Mesenchymal stem cell (in vitro differentiated cells and primary cell): ENCODE measurements around the gene SP6.
A peak's percentile ranks its signal among the peaks of the same experiment; 100 is the strongest.

Experiments
- DNase-seq: peaks from one replicate; pipeline ENCODE4 v3.0.0-alpha.2; 2013
- H2AFZ ChIP-seq: one replicate; pipeline ENCODE4 v1.6.1; 2013; ENCODE audit warnings: low read depth, mild to moderate bottlenecking, control low read depth, inconsistent platforms, low read length, moderate library complexity
- H2AK5ac ChIP-seq: 2 replicates; pipeline ENCODE4 v1.6.1; 2013; ENCODE audit warnings: low read length, moderate library complexity, mild to moderate bottlenecking, inconsistent platforms; ENCODE audit not compliant: severe bottlenecking
- H2BK120ac ChIP-seq: one replicate; pipeline ENCODE4 v1.6.1; 2013; ENCODE audit warnings: low read depth, mild to moderate bottlenecking, inconsistent platforms, low read length, moderate library complexity
- H2BK12ac ChIP-seq, 2 experiments: one replicate each; pipeline ENCODE4 v1.6.1; 2013; ENCODE audit warnings: inconsistent platforms in 2 of 2, low read length in 2 of 2, mild to moderate bottlenecking in 2 of 2, moderate library complexity in 2 of 2, control low read depth in 1 of 2
- H2BK15ac ChIP-seq: one replicate; pipeline ENCODE4 v1.6.1; 2013; ENCODE audit warnings: mild to moderate bottlenecking, low read depth, inconsistent platforms; ENCODE audit not compliant: poor library complexity, severe bottlenecking
- H2BK5ac ChIP-seq: 2 replicates; pipeline ENCODE4 v1.6.1; 2013; ENCODE audit warnings: low read depth, mild to moderate bottlenecking, low read length, control low read depth, inconsistent platforms; ENCODE audit not compliant: poor library complexity, severe bottlenecking
- H3K14ac ChIP-seq, 2 experiments: one replicate each; pipeline ENCODE4 v1.6.1; 2013; ENCODE audit warnings: inconsistent platforms in 2 of 2, low read length in 2 of 2, control low read depth in 1 of 2, mild to moderate bottlenecking in 1 of 2, moderate library complexity in 1 of 2
- H3K18ac ChIP-seq, 2 experiments: one replicate each; pipeline ENCODE4 v1.6.1; 2013; ENCODE audit warnings: inconsistent platforms in 2 of 2, low read length in 2 of 2, control low read depth in 1 of 2, low read depth in 1 of 2, mild to moderate bottlenecking in 1 of 2
- H3K23ac ChIP-seq, 2 experiments: one replicate each; pipeline ENCODE4 v1.6.1; 2013; ENCODE audit warnings: inconsistent platforms in 2 of 2, low read length in 2 of 2, mild to moderate bottlenecking in 2 of 2, moderate library complexity in 2 of 2, control low read depth in 1 of 2
- H3K27ac ChIP-seq: 2 replicates; pipeline ENCODE4 v1.5.1; 2013; ENCODE audit warnings: mild to moderate bottlenecking, moderate library complexity, low read length, control low read depth, inconsistent platforms; ENCODE audit not compliant: poor library complexity, severe bottlenecking
- H3K27me3 ChIP-seq, 2 experiments: 2 replicates each; pipeline versions ENCODE4 v1.6.1 to v1.7.0; 2013; ENCODE audit warnings: low read length in 2 of 2, mild to moderate bottlenecking in 2 of 2, moderate library complexity in 2 of 2, control low read depth in 1 of 2, inconsistent platforms in 1 of 2; ENCODE audit not compliant: control insufficient read depth in 1 of 2, insufficient read depth in 1 of 2
- H3K36me3 ChIP-seq, 2 experiments: 2 replicates each; pipeline versions ENCODE4 v1.6.1 to v1.7.0; 2013; ENCODE audit warnings: low read length in 2 of 2, control low read depth in 1 of 2, inconsistent platforms in 1 of 2, low read depth in 1 of 2, mild to moderate bottlenecking in 1 of 2; ENCODE audit not compliant: insufficient read depth in 2 of 2, control insufficient read depth in 1 of 2
- H3K4ac ChIP-seq, 2 experiments: one replicate each; pipeline ENCODE4 v1.6.1; 2013; ENCODE audit warnings: inconsistent platforms in 2 of 2, low read length in 2 of 2, mild to moderate bottlenecking in 2 of 2, moderate library complexity in 2 of 2, control low read depth in 1 of 2, low read depth in 1 of 2
- H3K4me1 ChIP-seq: 2 replicates; pipeline ENCODE4 v1.6.1; 2013; ENCODE audit warnings: low read depth, low read length, control low read depth; ENCODE audit not compliant: control insufficient read depth, insufficient read depth
- H3K4me2 ChIP-seq: 2 replicates; pipeline ENCODE4 v1.6.1; 2013; ENCODE audit warnings: low read length, mild to moderate bottlenecking, inconsistent platforms; ENCODE audit not compliant: poor library complexity, severe bottlenecking
- H3K4me3 ChIP-seq, 2 experiments: 2 replicates each; pipeline versions ENCODE4 v1.5.1 to v1.7.0; 2013; ENCODE audit warnings: low read length in 2 of 2, mild to moderate bottlenecking in 2 of 2, control low read depth in 1 of 2, low read depth in 1 of 2; ENCODE audit not compliant: insufficient read depth in 1 of 2
- H3K79me1 ChIP-seq: replicated peaks from 2 replicates; pipeline ENCODE4 v1.6.1; 2013; ENCODE audit warnings: mild to moderate bottlenecking, control low read depth, low read length, inconsistent platforms; ENCODE audit not compliant: poor library complexity, severe bottlenecking
- H3K9ac ChIP-seq: 2 replicates; pipeline ENCODE4 v1.7.0; 2013; ENCODE audit warnings: mild to moderate bottlenecking, low read length, moderate library complexity
- H3K9me3 ChIP-seq: 2 replicates; pipeline ENCODE4 v1.7.0; 2013; ENCODE audit warnings: mild to moderate bottlenecking, low read length; ENCODE audit not compliant: control insufficient read depth
- H4K8ac ChIP-seq: one replicate; pipeline ENCODE4 v1.6.1; 2013; ENCODE audit warnings: inconsistent platforms, mild to moderate bottlenecking, low read length, moderate library complexity
- H4K91ac ChIP-seq: one replicate; pipeline ENCODE4 v1.6.1; 2013; ENCODE audit warnings: mild to moderate bottlenecking, low read length, inconsistent platforms
- WGBS: methylation state at CpG from one replicate; pipeline ENCODE4 v1.1.7; 2013; ENCODE audit warnings: mixed read lengths; 5-methylcytosine and 5-hydroxymethylcytosine counted together

SP6 gene

GRCh38 chr17:47843391-47843730 lies 7.6 kb downstream of the SP6 start:
- H3K14ac ChIP-seq, result no peak overlapping the region
- H3K27ac ChIP-seq, result no peak overlapping the region
- H2BK5ac ChIP-seq, result no peak overlapping the region
- no peak for DNase-seq
- no peak overlapping the region for H4K91ac ChIP-seq
- 50% methylated on average over 6 of the region's 6 CpGs for WGBS
- H3K9me3 ChIP-seq, result no peaks in the 10 kb centered on the region
- peak overlapping the region in 1 of 2 experiments; percentile 6 for H2BK12ac ChIP-seq
- H3K9ac ChIP-seq, result no peak overlapping the region
- H3K4ac ChIP-seq, result peak overlapping the region in 1 of 2 experiments; percentile 17
- no peak overlapping the region for H3K23ac ChIP-seq
- peaks cover 19% of the 10 kb centered on the region for H3K4me1 ChIP-seq
- H3K79me1 ChIP-seq, result peaks cover 17% of the 10 kb centered on the region
- no peak overlapping the region for H2AK5ac ChIP-seq
- H3K36me3 ChIP-seq, result peaks cover 7 to 11% of the 10 kb centered on the region in 2 experiments
- H2AFZ ChIP-seq, result no peak overlapping the region
- peak overlapping the region; percentile 26 for H2BK15ac ChIP-seq
- no peak overlapping the region for H3K4me3 ChIP-seq
- no peak overlapping the region for H2BK120ac ChIP-seq
- peaks cover 34 to 45% of the 10 kb centered on the region in 2 experiments for H3K27me3 ChIP-seq
- H4K8ac ChIP-seq, result no peak overlapping the region
- H3K4me2 ChIP-seq, result no peak overlapping the region
- H3K18ac ChIP-seq, result no peak overlapping the region

GRCh38 chr17:47841488-47842291 lies 9.3 kb downstream of the SP6 start:
- no peak overlapping the region for H3K18ac ChIP-seq
- peak overlapping the region; percentile 89 for H3K9ac ChIP-seq
- peak overlapping the region; percentile 12 for H2BK15ac ChIP-seq
- peak overlapping the region in 1 of 2 experiments; percentile 32 for H2BK12ac ChIP-seq
- no peak overlapping the region for H2BK120ac ChIP-seq
- H3K27ac ChIP-seq, result no peak overlapping the region
- 62% methylated on average over 12 of the region's 16 CpGs for WGBS
- no peak overlapping the region for H4K91ac ChIP-seq
- peaks cover 17% of the 10 kb centered on the region for H3K79me1 ChIP-seq
- peak overlapping the region in 1 of 2 experiments; percentile 4 for H3K4ac ChIP-seq
- H3K4me1 ChIP-seq, result peaks cover 28% of the 10 kb centered on the region
- no peak overlapping the region for H3K14ac ChIP-seq
- H3K27me3 ChIP-seq, result peaks cover 17 to 28% of the 10 kb centered on the region in 2 experiments
- peak overlapping the region in 1 of 2 experiments; percentile 96 for H3K4me3 ChIP-seq
- H2AFZ ChIP-seq, result peak overlapping the region; percentile 55
- H4K8ac ChIP-seq, result peak overlapping the region; percentile 33
- DNase-seq, result no peak
- H3K4me2 ChIP-seq, result no peak overlapping the region
- peak overlapping the region; percentile 70 for H2AK5ac ChIP-seq
- H2BK5ac ChIP-seq, result no peak overlapping the region
- no peaks in the 10 kb centered on the region for H3K9me3 ChIP-seq
- H3K23ac ChIP-seq, result no peak overlapping the region
- peaks cover 12 to 23% of the 10 kb centered on the region in 2 experiments for H3K36me3 ChIP-seq

- Histone ChIP-seq H3K79me1 (peaks cover 19% of the 10 kb centered on the region), H3K4me2 (peak within 1 kb of the TSS; percentile 71), H2BK120ac (no peak within 1 kb of the TSS), H2AK5ac (peak within 1 kb of the TSS; percentile 70), H2BK12ac (peak within 1 kb of the TSS in 1 of 2 experiments; percentile 32), H3K9me3 (no peaks in the 10 kb centered on the region), H3K36me3 (peaks cover 17 to 30% of the 10 kb centered on the region in 2 experiments), H3K4me3 (peak within 1 kb of the TSS; percentile 74 to 96), H3K27me3 (peaks cover 9 to 20% of the 10 kb centered on the region in 2 experiments), H3K14ac (peak within 1 kb of the TSS in 1 of 2 experiments; percentile 71), H3K9ac (peak within 1 kb of the TSS; percentile 89), H3K18ac (peak within 1 kb of the TSS; percentile 45 to 77), H2AFZ (peak within 1 kb of the TSS; percentile 72), H3K4ac (peak within 1 kb of the TSS; percentile 4 to 66), H3K27ac (no peak within 1 kb of the TSS), H2BK15ac (peak within 1 kb of the TSS; percentile 12), H2BK5ac (no peak within 1 kb of the TSS), H4K8ac (peak within 1 kb of the TSS; percentile 84), H3K23ac (no peak within 1 kb of the TSS), H4K91ac (peak within 1 kb of the TSS; percentile 41), H3K4me1 (peaks cover 30% of the 10 kb centered on the region)
- DNase-seq, result peak; percentile 79
- WGBS, result 2% methylated on average over 50 of the region's 55 CpGs
Observed at GRCh38 chr17:47840742-47841487, 10.0 kb downstream of the SP6 start, which contains the start of gene SCRN2. TSS of gene SCRN2 (minus strand) at chr17:47841273. CDS start at chr17:47840843, 430 bp downstream.
